Ascending aorta (tissue), 2 donors: ENCODE data around the gene BBS7. TPM values are rescaled to one million over a fixed set of nuclear protein-coding genes. Genes with fewer than 3 reads are reported as not detected.
A peak's percentile ranks its signal among the peaks of the same experiment; 100 is the strongest.

ENCODE experiments used
- DNase-seq, 2 donors: peaks; one replicate each; pipeline ENCODE4 v3.0.0-alpha.2; 2019; ENCODE audit warnings: low spot score in 2 of 2
- H3K27ac ChIP-seq, 2 donors: fragments of 200-600 bp; sonication (generic); one replicate each; pipeline ENCODE4 v1.5.1; 2016 to 2017; ENCODE audit warnings: mild to moderate bottlenecking in 1 of 2
- H3K27me3 ChIP-seq: fragments of 200-600 bp; sonication (generic); one replicate; pipeline ENCODE4 v1.5.1; 2017
- H3K36me3 ChIP-seq, 2 donors: fragments of 200-600 bp; sonication (generic); one replicate each; pipeline ENCODE4 v1.5.1; 2016
- H3K4me1 ChIP-seq, 2 donors: fragments of 200-600 bp; sonication (generic); one replicate each; pipeline ENCODE4 v1.5.1; 2016 to 2017; ENCODE audit warnings: mild to moderate bottlenecking in 1 of 2
- H3K4me3 ChIP-seq, 2 donors: fragments of 200-600 bp; sonication (generic); one replicate each; pipeline ENCODE4 v1.5.1; 2016 to 2017; ENCODE audit warnings: mild to moderate bottlenecking in 1 of 2
- H3K9me3 ChIP-seq, 2 donors: fragments of 200-600 bp; sonication (generic); one replicate each; pipeline ENCODE4 v1.5.1; 2016
- intact Hi-C: fragments of 100-400 bp; cut with DNase I; formaldehyde crosslinking; loops from one replicate; pipeline ENCODE4 v1.15.1; 2023
- total RNA-seq: library from RNA; depleted of rRNA; stranded (reverse); fragments of >200 nt; gene quantifications from one replicate; pipeline ENCODE4 v1.1.0, GENCODE V29; 2016
- TF ChIP-seq, protein P1 (sequence below), 3 experiments: fragments of 200-600 bp in 2 of 3; fragments of 450-650 bp in 1 of 3; sonication (generic) in 2 of 3; IDR thresholded peaks; one replicate each; pipeline ENCODE4 v1.5.1; 2016 to 2019; ENCODE audit warnings: antibody characterized with exemption in 3 of 3, mild to moderate bottlenecking in 1 of 3, moderate library complexity in 1 of 3

The BBS7 gene
- total RNA-seq, 1 donor from 2014 or later = 5.6 TPM

GRCh38 chr4:121824171-121824527, 46.1 kb downstream of the BBS7 start:
- no peaks in the 10 kb centered on the region for H3K9me3 ChIP-seq
- no peak for DNase-seq
- TF ChIP-seq, protein P1, sequence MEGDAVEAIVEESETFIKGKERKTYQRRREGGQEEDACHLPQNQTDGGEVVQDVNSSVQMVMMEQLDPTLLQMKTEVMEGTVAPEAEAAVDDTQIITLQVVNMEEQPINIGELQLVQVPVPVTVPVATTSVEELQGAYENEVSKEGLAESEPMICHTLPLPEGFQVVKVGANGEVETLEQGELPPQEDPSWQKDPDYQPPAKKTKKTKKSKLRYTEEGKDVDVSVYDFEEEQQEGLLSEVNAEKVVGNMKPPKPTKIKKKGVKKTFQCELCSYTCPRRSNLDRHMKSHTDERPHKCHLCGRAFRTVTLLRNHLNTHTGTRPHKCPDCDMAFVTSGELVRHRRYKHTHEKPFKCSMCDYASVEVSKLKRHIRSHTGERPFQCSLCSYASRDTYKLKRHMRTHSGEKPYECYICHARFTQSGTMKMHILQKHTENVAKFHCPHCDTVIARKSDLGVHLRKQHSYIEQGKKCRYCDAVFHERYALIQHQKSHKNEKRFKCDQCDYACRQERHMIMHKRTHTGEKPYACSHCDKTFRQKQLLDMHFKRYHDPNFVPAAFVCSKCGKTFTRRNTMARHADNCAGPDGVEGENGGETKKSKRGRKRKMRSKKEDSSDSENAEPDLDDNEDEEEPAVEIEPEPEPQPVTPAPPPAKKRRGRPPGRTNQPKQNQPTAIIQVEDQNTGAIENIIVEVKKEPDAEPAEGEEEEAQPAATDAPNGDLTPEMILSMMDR (IDR thresholded peaks at IDR 0.05) = no peak
- peaks cover 0 to 20% of the 10 kb centered on the region in 2 donors for H3K36me3 ChIP-seq
- peak overlapping the region; percentile 51 to 73 for H3K27ac ChIP-seq
- intact Hi-C loops = no loop called here
- peak overlapping the region; percentile 68 to 76 for H3K4me3 ChIP-seq
- H3K27me3 ChIP-seq = no peaks in the 10 kb centered on the region
- H3K4me1 ChIP-seq = peaks cover 4 to 6% of the 10 kb centered on the region in 2 donors

DNA sequence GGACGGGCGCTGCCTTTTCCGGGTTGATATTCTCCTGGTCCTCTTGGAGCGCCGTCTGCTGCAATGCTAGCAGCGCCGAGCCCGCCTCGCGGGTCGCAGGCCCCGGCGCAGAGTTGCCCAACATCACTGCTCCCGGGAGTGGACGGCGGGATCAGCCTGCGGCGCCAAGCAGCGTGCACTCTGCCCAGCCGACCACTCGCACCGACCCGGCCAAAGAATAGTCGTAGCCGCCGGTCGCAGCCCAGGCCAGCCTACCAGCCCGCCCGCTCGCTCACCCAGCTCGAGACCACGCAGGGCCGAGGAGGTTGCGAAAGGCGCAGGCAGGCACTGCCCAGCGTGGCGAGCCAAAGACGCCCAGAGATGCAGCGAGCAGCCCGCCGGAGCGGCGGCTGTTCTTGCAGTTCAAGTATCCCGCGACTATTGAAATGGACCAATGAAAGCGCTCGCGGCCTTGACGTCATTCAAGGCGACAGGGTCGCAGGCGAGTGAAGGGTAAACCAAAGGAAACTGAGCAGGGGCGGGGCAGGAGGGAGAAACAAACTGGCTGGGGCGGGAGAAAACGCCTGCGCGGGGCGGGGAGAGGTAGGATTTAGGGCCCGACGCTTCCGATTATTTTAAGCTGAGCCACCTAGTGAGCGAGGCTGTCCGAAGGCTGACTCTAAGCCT, 46.6 kb downstream of the BBS7 start, which contains the start of gene CCNA2:
TSS of gene CCNA2 (minus strand) at position 379 of the 666 bp plus-strand sequence. CDS start at position 124, 255 bp downstream.
- Histone ChIP-seq H3K36me3 (peaks cover 0 to 25% of the 10 kb centered on the region in 2 donors), H3K4me3 (peak within 1 kb of the TSS; percentile 68 to 76), H3K4me1 (peaks cover 4 to 6% of the 10 kb centered on the region in 2 donors), H3K27me3 (no peaks in the 10 kb centered on the region), H3K27ac (peak within 1 kb of the TSS; percentile 51 to 73), H3K9me3 (no peaks in the 10 kb centered on the region)
- intact Hi-C loops = loop anchor here (1.0 to 2.0 kb wide), 2 partner anchors 22 to 47 kb away; partner anchors contain the start of genes BBS7 and EXOSC9
- DNase-seq = peak; percentile 91 to 99
- TF ChIP-seq, protein P1 (IDR thresholded peaks at IDR 0.05) = peak in 1 of 3 experiments; percentile 16

- DNase-seq = no peak
- TF ChIP-seq, protein P1 (IDR thresholded peaks at IDR 0.05) = no peak
- H3K9me3 ChIP-seq = no peaks in the 10 kb centered on the region
- intact Hi-C loops = loop anchor here (1.0 to 2.0 kb wide), 2 partner anchors 22 to 48 kb away; partner anchors contain the start of genes BBS7 and EXOSC9
- H3K36me3 ChIP-seq = peaks cover 5 to 20% of the 10 kb centered on the region in 2 donors
- H3K27me3 ChIP-seq = no peaks in the 10 kb centered on the region
- no peak overlapping the region for H3K27ac ChIP-seq
- peak overlapping the region; percentile 68 to 76 for H3K4me3 ChIP-seq
- H3K4me1 ChIP-seq = peaks cover 4 to 6% of the 10 kb centered on the region in 2 donors
These were observed 47.3 kb downstream of the BBS7 start for GRCh38 chr4:121822796-121823504.

- Histone ChIP-seq H3K36me3 (peaks cover 5 to 19% of the 10 kb centered on the region in 2 donors), H3K27ac (no peak overlapping the region), H3K4me3 (no peak overlapping the region), H3K4me1 (peaks cover 4 to 6% of the 10 kb centered on the region in 2 donors), H3K9me3 (no peaks in the 10 kb centered on the region), H3K27me3 (no peaks in the 10 kb centered on the region)
- intact Hi-C loops = loop anchor here (2.0 kb wide), 1 partner anchor 49 kb away; the partner anchor contains the start of gene BBS7
- TF ChIP-seq, protein P1 (IDR thresholded peaks at IDR 0.05) = no peak
- DNase-seq = no peak
These were observed 48.2 kb downstream of the BBS7 start for GRCh38 chr4:121822047-121822446.

DNA sequence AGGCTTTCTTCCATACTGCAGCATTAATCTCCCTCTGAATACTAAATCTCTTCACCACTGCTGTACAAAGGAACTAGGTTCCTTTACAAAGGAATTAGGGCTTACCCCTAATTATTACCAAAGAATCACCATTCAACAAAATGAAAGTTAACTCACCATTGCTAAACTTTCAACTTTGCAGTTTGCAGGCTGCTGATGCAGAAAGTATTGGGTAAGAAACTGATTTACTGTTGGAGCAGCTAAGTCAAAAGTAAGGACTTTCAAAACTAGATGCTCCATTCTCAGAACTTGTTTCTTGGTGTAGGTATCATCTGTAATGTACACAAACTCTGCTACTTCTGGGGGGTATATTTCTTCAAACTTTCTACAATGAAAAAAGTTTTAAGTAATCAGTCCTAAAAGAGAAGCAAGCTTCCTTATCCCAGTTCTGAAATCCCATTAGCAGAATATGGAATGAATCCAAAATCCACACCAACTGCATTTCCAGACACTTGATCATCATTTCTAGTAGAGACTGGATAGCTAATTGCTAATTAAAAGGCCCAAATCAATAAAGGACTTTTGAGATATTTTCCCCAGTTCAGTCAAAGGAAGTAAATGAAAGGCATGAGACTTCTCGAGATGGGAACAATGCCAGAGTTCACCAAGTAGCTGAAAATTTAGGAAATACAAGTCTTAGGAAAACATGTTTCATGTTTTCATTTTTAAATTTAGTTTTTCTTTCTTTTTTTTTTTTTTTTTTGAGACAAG, 50.9 kb downstream of the BBS7 start:
- peaks cover 22 to 37% of the 10 kb centered on the region in 2 donors for H3K36me3 ChIP-seq
- no peak for DNase-seq
- H3K27ac ChIP-seq = no peak overlapping the region
- no peak overlapping the region for H3K4me3 ChIP-seq
- intact Hi-C loops = loop anchor here (1.0 kb wide), 1 partner anchor 18 kb away; the partner anchor contains the start of gene EXOSC9
- TF ChIP-seq, protein P1 (IDR thresholded peaks at IDR 0.05) = no peak
- H3K27me3 ChIP-seq = no peaks in the 10 kb centered on the region
- peaks cover 4 to 6% of the 10 kb centered on the region in 2 donors for H3K4me1 ChIP-seq
- no peaks in the 10 kb centered on the region for H3K9me3 ChIP-seq
